OCI-LY1 (cell line): ENCODE results near the gene UBASH3B.

Source experiments
- EZH2 ChIP-seq: fragments of 200-600 bp; sonication (generic), shearing (Covaris generic); IDR thresholded peaks from 2 replicates; pipeline ENCODE4 v1.8.0; 2017; ENCODE audit warnings: borderline replicate concordance, mixed run types, mild to moderate bottlenecking, antibody characterized with exemption, low read length, moderate library complexity, mixed read lengths
- TF ChIP-seq, protein P1 (sequence below): fragments of 200-600 bp; sonication (generic), shearing (Covaris generic); IDR thresholded peaks from 2 replicates; pipeline ENCODE4 v1.5.1; 2017; ENCODE audit warnings: mild to moderate bottlenecking, antibody characterized with exemption, low read length, moderate library complexity, mixed read lengths

DNA sequence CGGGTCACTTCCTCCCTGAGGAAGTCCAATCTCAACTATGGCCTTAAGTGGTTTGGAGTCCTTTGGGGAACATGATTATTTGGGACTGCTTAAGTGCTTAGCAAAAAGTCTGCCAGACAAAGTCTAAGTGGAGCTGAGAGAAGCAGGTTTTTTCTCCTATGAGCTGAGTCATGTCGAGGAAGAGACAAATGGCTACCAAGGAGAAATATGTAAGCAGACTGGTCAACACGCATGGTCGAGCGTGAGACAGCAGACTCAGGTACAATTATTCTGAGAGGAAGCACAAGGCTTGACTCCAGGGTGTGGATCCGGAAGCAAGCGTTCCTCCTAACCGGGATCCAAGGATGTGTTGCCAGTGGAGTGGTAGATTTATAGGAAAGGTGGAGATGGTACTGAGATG is 30.6 kb downstream of the UBASH3B start:
- TF ChIP-seq, protein P1, sequence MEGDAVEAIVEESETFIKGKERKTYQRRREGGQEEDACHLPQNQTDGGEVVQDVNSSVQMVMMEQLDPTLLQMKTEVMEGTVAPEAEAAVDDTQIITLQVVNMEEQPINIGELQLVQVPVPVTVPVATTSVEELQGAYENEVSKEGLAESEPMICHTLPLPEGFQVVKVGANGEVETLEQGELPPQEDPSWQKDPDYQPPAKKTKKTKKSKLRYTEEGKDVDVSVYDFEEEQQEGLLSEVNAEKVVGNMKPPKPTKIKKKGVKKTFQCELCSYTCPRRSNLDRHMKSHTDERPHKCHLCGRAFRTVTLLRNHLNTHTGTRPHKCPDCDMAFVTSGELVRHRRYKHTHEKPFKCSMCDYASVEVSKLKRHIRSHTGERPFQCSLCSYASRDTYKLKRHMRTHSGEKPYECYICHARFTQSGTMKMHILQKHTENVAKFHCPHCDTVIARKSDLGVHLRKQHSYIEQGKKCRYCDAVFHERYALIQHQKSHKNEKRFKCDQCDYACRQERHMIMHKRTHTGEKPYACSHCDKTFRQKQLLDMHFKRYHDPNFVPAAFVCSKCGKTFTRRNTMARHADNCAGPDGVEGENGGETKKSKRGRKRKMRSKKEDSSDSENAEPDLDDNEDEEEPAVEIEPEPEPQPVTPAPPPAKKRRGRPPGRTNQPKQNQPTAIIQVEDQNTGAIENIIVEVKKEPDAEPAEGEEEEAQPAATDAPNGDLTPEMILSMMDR, result no peak
- TF ChIP-seq EZH2, result no peak
